Spinal cord (tissue), 10 donors: Measurements from ENCODE around the gene KIF1B. TPM values are rescaled to one million over a fixed set of nuclear protein-coding genes. Genes with fewer than 3 reads are reported as not detected.

Experiments used
- DNase-seq, 6 donors: peaks; one replicate each; pipeline versions ENCODE4 v3.0.0 to v3.0.0-alpha.2; 2013 to 2015; ENCODE audit warnings: low spot score in 6 of 6, low read depth in 4 of 6
- H3K27ac ChIP-seq: one replicate; pipeline ENCODE4 v1.5.1; 2013; ENCODE audit warnings: low read depth, low read length, control low read depth
- H3K27me3 ChIP-seq: one replicate; pipeline ENCODE4 v1.6.1; 2013; ENCODE audit warnings: low read length; ENCODE audit not compliant: control insufficient read depth, insufficient read depth
- H3K36me3 ChIP-seq: one replicate; pipeline ENCODE4 v1.6.1; 2013; ENCODE audit warnings: low read length; ENCODE audit not compliant: control insufficient read depth, insufficient read depth
- H3K4me1 ChIP-seq: one replicate; pipeline ENCODE4 v1.6.1; 2013; ENCODE audit warnings: low read length; ENCODE audit not compliant: control insufficient read depth, insufficient read depth
- H3K4me3 ChIP-seq: one replicate; pipeline ENCODE4 v1.5.1; 2013; ENCODE audit warnings: low read depth, low read length, control low read depth
- H3K9me3 ChIP-seq: one replicate; pipeline ENCODE4 v1.6.1; 2013; ENCODE audit warnings: low read length; ENCODE audit not compliant: control insufficient read depth, insufficient read depth
- WGBS: methylation state at CpG from one replicate; pipeline ENCODE4 v1.1.5; 2013; ENCODE audit warnings: missing lambda C conversion rate; ENCODE audit not compliant: insufficient coverage; 5-methylcytosine and 5-hydroxymethylcytosine counted together
- long read RNA-seq, 4 donors: transcript quantifications; one replicate each; lab custom pipeline, GENCODE V29; 2026
- polyA plus RNA-seq, 2 donors: library from polyadenylated mRNA; unstranded; fragments of 120-200 nt; gene quantifications; one replicate each; pipeline ENCODE4 v1.2.1, GENCODE V29; 2013; ENCODE audit not compliant: insufficient read length in 2 of 2
- total RNA-seq, 2 donors: library from RNA; depleted of rRNA in 1 of 2; stranded (reverse); fragments of 120-200 nt in 1 of 2; fragments of >200 nt in 1 of 2; gene quantifications; one replicate each; pipeline versions ENCODE4 v1.2.3 to v1.2.4, GENCODE V29; 2013 to 2014
- donor health status: healthy.

The KIF1B gene, protein sequence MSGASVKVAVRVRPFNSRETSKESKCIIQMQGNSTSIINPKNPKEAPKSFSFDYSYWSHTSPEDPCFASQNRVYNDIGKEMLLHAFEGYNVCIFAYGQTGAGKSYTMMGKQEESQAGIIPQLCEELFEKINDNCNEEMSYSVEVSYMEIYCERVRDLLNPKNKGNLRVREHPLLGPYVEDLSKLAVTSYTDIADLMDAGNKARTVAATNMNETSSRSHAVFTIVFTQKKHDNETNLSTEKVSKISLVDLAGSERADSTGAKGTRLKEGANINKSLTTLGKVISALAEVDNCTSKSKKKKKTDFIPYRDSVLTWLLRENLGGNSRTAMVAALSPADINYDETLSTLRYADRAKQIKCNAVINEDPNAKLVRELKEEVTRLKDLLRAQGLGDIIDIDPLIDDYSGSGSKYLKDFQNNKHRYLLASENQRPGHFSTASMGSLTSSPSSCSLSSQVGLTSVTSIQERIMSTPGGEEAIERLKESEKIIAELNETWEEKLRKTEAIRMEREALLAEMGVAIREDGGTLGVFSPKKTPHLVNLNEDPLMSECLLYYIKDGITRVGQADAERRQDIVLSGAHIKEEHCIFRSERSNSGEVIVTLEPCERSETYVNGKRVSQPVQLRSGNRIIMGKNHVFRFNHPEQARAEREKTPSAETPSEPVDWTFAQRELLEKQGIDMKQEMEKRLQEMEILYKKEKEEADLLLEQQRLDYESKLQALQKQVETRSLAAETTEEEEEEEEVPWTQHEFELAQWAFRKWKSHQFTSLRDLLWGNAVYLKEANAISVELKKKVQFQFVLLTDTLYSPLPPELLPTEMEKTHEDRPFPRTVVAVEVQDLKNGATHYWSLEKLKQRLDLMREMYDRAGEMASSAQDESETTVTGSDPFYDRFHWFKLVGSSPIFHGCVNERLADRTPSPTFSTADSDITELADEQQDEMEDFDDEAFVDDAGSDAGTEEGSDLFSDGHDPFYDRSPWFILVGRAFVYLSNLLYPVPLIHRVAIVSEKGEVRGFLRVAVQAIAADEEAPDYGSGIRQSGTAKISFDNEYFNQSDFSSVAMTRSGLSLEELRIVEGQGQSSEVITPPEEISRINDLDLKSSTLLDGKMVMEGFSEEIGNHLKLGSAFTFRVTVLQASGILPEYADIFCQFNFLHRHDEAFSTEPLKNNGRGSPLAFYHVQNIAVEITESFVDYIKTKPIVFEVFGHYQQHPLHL (N-terminal part only)
- 100 to 1,000 TPM; 102 to 220 TPM for total RNA-seq
- 100 to 1,000 TPM; 173 to 217 TPM for polyA plus RNA-seq
- long read RNA-seq, donor 1, full-length matches to known transcripts, result 2 of 24 reads
- long read RNA-seq, donor 1, partial matches to known transcripts, result 22 of 24 reads
- long read RNA-seq, donor 1, other reads (novel, unspliced or antisense), result 0 of 24 reads
- long read RNA-seq, donor 2, result 0 reads
- long read RNA-seq, donor 3, full-length matches to known transcripts, result 1 of 24 reads
- long read RNA-seq, donor 3, partial matches to known transcripts, result 23 of 24 reads
- long read RNA-seq, donor 3, other reads (novel, unspliced or antisense), result 0 of 24 reads
- long read RNA-seq, donor 4, full-length matches to known transcripts, result 1 of 1 reads
- long read RNA-seq, donor 4, partial matches to known transcripts, result 0 of 1 reads
- long read RNA-seq, donor 4, other reads (novel, unspliced or antisense), result 0 of 1 reads

DNA sequence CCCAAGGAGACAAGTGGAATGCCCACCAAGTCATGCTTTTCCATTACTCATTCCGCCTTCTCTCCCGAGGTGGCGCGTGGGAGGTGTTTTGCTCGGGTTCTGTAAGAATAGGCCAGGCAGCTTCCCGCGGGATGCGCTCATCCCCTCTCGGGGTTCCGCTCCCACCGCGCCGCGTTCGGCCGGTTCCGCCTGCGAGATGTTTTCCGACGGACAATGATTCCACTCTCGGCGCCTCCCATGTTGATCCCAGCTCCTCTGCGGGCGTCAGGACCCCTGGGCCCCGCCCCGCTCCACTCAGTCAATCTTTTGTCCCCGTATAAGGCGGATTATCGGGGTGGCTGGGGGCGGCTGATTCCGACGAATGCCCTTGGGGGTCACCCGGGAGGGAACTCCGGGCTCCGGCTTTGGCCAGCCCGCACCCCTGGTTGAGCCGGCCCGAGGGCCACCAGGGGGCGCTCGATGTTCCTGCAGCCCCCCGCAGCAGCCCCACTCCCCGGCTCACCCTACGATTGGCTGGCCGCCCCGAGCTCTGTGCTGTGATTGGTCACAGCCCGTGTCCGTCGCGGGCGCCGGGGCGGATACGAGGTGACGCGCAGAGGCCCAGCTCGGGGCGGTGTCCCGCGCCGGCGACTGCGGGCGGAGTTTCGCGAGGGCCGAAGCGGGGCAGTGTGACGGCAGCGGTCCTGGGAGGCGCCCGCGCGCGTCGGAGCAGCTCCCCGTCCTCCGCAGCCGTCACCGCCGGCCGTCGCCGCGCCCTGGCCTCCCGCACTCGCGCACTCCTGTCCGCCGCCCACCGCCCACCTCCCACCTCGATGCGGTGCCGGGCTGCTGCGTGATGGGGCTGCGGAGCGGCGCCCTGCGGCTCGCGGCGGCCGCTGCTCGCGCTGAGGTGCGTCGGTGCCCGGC, at the start of gene KIF1B:
TSS of gene KIF1B (plus strand) at position 666 of the 906 bp plus-strand sequence. CDS start 21,759 bp downstream, outside the sequence.
- Histone ChIP-seq H3K4me3 (peak within 1 kb of the TSS; percentile 97), H3K36me3 (no peaks in the 10 kb centered on the region), H3K27me3 (no peaks in the 10 kb centered on the region), H3K9me3 (no peaks in the 10 kb centered on the region), H3K4me1 (peaks cover 14% of the 10 kb centered on the region), H3K27ac (peak within 1 kb of the TSS; percentile 100)
- under 1% methylated on average over 104 of the region's 107 CpGs for WGBS
- DNase-seq, result peak; percentile 94 to 100 (median 97)

DNA sequence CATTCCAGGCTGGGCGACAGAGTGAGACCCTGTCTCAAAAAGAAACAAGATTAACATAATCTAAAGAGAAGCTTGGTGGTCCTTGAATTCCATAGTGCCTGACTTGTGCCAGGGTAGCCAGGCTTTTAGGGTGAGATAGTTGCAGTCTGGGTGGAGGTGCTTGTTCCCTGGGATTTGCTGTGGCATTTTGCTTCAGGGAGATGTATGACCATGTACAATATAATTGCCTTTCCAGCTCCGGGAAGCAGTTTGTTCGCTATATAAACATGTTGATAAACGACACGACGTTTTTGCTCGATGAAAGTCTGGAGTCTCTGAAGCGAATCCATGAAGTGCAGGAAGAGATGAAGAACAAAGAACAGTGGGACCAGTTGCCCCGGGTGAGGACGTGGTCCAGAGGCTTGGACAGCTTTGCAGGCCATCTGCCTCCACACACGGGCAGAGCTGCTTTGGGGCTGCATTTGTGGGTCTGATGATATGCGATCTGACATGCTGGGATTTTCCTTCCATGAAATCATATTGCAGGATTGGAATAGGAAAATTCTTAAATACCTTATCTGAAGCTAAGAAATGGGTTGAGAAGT, 49.4 kb upstream of the KIF1B start:
- 10% methylated on average over 10 of the region's 12 CpGs for WGBS
- H3K4me3 ChIP-seq, result no peak overlapping the region
- no peaks in the 10 kb centered on the region for H3K9me3 ChIP-seq
- peaks cover 28% of the 10 kb centered on the region for H3K36me3 ChIP-seq
- H3K4me1 ChIP-seq, result no peaks in the 10 kb centered on the region
- no peak overlapping the region for H3K27ac ChIP-seq
- H3K27me3 ChIP-seq, result no peaks in the 10 kb centered on the region
- peak in 2 of 6 donors; percentile 62 to 71 for DNase-seq

DNA sequence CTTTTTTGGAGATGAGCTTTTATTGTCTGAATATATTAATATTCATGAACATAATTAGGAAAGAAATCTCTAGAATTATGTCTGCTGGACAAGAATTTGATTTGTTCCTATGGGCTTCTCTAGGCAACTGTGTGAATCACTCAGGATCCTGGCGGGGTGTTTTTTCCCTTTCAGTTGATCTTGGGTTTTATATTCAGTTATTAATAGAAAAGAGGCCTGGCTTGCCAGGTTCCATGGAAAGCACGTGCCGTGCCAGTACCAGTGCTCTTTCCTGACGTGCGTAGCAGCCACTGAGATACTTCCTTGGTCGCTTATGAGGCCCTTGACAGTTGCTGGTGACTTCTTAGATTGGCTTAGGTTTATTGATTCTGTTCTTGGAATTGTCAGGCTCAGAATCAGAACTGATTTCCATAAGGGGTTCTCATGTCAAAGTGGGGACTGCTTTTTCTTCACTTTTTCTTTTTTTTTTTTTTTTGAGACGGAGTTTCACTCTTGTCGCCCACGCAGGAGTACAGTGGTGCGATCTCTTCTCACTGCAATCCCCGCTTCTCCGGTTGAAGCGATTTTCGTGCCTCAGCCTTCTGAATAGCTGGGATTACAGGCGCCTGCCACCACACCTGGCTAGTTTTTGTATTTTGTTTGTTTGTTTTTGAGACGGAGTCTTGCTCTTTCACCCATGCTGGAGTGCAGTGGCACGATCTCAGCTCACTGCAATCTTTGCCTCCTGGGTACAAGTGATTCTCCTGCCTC, 48.7 kb upstream of the KIF1B start:
- no peaks in the 10 kb centered on the region for H3K9me3 ChIP-seq
- peak in 2 of 6 donors; percentile 56 to 63 for DNase-seq
- H3K27ac ChIP-seq, result peak overlapping the region; percentile 3
- H3K27me3 ChIP-seq, result no peaks in the 10 kb centered on the region
- no peaks in the 10 kb centered on the region for H3K4me1 ChIP-seq
- peaks cover 32% of the 10 kb centered on the region for H3K36me3 ChIP-seq
- 68% methylated on average over 13 of the region's 17 CpGs for WGBS
- no peak overlapping the region for H3K4me3 ChIP-seq

DNA sequence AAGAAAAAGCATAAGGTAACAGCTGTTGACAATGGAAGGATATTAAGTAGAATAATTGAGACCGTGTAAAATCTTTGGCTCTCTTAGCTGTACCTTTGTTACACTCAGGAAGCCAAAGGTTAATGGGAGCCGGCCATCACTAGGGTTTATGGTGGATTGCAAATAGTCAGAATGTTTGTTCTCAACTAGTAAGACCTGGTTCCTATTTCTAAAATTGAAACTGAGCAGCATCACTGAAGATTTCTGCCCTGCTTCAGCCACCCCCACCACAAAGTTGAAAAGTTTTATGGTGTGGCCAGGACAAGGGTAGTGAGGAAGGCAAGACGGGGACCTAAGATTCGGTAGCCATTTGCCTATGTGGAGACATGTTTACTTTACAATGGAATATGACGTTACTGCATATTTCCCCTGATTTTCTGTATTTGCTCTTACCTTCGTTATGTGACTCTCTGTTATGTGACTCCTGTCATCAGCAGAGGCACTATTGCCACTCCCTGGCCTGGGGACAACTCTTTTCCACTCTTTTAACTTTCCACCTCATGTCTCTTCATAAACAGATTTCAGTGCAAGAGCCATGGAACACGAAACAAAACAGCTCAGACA, 41.4 kb upstream of the KIF1B start:
- no peaks in the 10 kb centered on the region for H3K9me3 ChIP-seq
- H3K4me1 ChIP-seq, result peaks cover 4% of the 10 kb centered on the region
- no peak overlapping the region for H3K4me3 ChIP-seq
- DNase-seq, result no peak
- no peaks in the 10 kb centered on the region for H3K27me3 ChIP-seq
- H3K36me3 ChIP-seq, result peaks cover 51% of the 10 kb centered on the region
- H3K27ac ChIP-seq, result no peak overlapping the region
- WGBS, result 75% methylated on average over 6 of the region's 7 CpGs

DNA sequence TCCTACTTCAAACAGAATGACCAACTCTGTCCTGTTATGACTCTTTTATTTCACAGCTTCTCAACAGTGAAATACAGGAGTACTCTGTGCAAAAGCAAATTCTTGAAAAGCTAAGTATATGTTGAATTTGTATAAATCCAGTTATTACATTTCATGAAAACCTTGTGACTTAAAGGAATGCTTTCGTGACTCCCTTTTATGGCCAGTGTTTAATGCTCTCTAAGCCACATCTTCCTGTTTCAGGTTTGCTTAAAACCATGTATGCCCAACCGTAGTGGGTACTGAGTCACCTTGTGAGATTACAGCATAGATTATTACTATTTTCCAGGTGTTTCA, 40.2 kb upstream of the KIF1B start:
- Histone ChIP-seq H3K4me1 (peaks cover 4% of the 10 kb centered on the region), H3K27me3 (no peaks in the 10 kb centered on the region), H3K4me3 (no peak overlapping the region), H3K9me3 (no peaks in the 10 kb centered on the region), H3K27ac (no peak overlapping the region), H3K36me3 (peaks cover 56% of the 10 kb centered on the region)
- no peak for DNase-seq
- no CpG with 5 or more reads among the region's 2 CpGs for WGBS

DNA sequence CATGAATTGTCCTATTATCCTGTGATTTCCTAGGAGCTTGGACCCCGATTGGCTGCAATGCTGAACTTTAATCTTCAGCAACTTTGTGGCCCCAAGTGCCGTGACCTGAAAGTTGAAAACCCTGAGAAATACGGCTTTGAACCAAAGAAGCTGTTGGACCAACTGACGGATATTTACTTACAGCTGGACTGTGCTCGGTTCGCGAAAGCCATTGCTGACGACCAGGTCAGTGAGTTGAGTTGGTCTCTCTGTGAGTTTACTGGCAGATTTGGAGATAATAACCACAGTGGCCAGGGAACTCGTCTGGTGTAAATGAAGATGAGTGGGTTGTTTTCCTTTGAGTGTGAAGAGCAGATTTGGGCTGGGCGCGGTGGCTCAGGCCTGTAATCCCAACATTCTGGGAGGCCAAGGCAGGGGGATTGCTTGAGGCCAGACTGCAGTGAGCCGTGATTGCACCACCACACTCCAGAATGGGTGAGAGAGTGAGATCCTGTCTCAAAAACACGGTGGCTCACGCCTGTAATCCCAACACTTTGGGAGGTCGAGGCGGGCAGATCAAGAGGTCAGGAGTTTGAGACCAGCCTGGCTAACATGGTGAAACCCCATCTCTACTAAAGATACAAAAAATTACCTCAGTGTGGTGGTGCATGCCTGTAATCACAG, 39.1 kb upstream of the KIF1B start:
- peak overlapping the region; percentile 52 for H3K27ac ChIP-seq
- peaks cover 46% of the 10 kb centered on the region for H3K36me3 ChIP-seq
- 70% methylated on average over 16 of the region's 16 CpGs for WGBS
- H3K4me3 ChIP-seq, result no peak overlapping the region
- peaks cover 4% of the 10 kb centered on the region for H3K4me1 ChIP-seq
- no peaks in the 10 kb centered on the region for H3K27me3 ChIP-seq
- DNase-seq, result no peak
- peaks cover 2% of the 10 kb centered on the region for H3K9me3 ChIP-seq

DNA sequence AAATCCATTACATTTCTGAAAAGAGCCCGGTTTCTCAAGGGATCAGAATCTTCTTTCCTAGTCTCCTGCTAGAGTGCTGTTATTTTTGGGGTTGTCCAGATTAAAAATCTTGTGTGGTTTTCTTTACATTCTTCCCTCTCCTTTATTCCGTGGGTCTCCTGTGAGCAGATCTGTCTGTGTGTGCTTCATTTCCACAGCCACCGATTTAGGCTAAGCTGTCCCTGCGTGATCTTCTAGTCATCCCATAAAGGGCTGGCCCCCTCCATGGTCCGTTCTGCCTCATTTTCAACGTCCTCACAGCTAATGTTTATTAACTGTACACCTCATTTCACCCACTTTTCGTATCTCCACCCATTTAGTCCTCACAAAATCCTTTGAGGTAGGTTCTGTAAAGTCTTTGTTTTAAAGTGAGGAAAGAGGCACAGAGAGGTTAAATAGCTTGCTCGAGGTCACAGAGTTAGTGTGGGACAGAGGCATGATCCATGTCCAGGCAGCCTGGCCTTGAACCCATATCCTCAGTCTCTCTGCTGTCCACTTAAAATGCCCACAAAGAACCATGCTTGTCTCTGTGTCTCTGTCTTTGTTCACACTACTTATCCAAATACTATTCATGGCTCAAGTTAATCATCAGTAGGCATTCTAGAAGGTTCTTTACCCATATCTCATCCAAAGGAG, 38.2 kb upstream of the KIF1B start:
- WGBS, result 96% methylated on average over 3 of the region's 8 CpGs
- peaks cover 37% of the 10 kb centered on the region for H3K36me3 ChIP-seq

More for the DNA sequence above, 38.2 kb upstream of the KIF1B start:
- DNase-seq, result no peak
- Histone ChIP-seq H3K9me3 (peaks cover 2% of the 10 kb centered on the region), H3K4me3 (no peak overlapping the region), H3K4me1 (peaks cover 4% of the 10 kb centered on the region), H3K27ac (no peak overlapping the region), H3K27me3 (no peaks in the 10 kb centered on the region)
